Melanocyte of skin (primary cell): ENCODE measurements around the gene GABBR1. TPM values are rescaled to one million over a fixed set of nuclear protein-coding genes. Genes with fewer than 3 reads are reported as not detected.

Experiments used
- small RNA-seq, 2 donors: library from RNA; depleted of rRNA; stranded (forward); fragments of <200 nt; gene quantifications; one replicate each; pipeline ENCODE3, GENCODE V24; 2012
- total RNA-seq, 2 donors: library from RNA; depleted of rRNA; stranded (reverse); fragments of >200 nt; gene quantifications; 2 replicates each; pipeline ENCODE4 v1.2.3, GENCODE V29; 2012

GABBR1 gene
- 1 to 10 TPM; 6.5 to 8.3 TPM for total RNA-seq

DNA sequence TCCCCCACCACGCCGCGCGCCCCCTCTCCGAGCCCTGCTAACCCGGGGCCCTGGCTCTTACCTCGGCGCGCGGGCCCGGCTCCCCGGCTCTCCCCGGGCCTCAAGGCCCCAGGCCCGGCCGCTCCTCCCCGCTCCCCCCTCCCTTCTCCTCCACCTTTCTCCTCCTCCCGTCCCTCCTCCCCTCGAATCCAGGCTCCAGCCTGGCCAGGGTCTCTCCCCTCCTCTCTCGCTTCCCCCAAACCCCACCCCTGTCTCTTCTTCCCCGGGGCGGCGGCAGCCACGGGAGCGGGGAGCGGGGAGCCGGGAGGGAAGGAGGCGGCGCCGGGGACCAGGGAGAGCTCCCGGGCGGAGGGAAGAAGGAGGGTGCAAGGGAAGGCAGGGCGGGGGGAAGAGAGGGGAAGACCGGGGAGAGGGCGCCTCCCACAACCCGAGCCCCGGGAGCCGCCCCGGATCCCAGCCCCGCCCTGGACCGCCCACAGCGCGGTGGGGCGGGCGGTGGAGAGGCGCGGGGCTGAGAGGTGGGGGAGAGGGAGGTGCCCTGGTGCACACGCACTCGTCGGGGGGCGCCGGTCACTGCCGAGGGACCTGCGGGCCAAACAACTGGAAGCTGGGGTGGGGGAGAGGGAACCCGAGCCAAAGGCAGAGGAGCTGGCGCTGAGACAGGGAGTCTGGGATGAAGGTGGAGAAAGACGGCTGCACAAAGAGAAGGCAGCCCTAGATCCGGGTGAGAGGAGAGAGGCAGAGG lies at the start of gene GABBR1:
TSS of gene GABBR1 (minus strand) at position 395 of the 745 bp plus-strand sequence. CDS start 798 bp downstream, outside the sequence.

DNA sequence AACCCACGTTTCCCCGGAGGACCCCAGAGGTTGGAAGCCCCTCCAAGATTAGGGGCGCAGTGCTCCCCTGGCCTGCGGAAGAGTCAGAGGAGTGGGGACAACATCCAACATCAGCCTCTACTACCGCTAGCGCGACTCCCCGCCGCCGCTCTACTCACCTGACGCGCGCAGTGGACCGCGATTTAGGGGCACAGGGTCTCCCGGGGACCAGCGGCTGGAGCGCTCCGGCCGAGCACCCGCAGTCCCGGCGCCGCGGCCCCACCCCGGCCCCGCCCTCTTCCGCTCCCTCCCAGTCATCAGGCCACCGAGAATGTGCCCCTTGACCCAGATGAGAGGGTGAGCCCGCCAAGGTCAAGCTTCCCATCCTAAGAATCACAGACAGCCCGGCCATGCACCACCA lies 47.9 kb upstream of the GABBR1 start, which contains the start of gene ZFP57:
TSS of gene ZFP57 (minus strand) at position 249 of the 400 bp plus-strand sequence. CDS start 4,149 bp downstream, outside the sequence.

DNA sequence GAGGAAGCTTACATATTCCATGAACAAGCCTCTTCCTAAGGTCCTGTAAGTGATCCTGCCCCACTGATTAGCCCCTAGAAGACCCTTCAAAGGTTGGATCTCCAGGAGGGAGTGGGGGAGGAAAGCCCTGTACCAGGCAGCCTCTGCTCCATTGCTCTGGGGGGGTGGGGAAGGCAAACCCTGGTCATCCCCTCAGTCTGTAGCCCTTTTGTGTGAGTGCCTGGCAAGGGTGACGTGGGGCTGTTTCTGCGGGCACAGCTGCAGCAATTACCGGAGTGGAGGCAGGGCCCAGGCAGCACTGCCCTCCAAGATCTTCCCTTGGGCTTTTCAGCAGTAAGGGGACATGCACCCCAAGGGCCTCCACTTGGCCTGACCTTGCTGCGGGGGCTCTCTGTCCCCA lies 23.8 kb upstream of the GABBR1 start, which contains the start of gene MOG:
TSS of gene MOG (plus strand) at position 295 of the 400 bp plus-strand sequence. CDS start 118 bp downstream, outside the sequence.

DNA sequence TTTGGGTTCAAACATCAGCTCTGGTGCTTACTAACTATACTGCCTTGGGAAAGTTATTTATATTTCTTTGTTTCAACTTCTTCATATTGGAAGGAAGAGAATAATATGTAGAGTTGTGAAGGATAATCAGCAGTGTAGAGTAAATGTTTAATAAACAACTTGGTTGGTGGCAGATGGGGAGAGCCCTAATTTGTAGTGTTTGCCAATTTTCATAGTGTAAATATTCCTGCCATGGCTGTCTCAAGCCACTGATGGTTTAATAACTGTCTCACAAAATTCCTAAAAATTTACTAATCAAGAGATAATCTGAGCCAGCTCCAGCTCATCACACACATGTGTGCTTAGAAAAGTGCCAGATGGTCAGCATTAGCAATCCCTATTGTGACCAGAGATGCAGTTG lies 48.2 kb downstream of the GABBR1 start, which contains the start of gene OR2H2:
TSS of gene OR2H2 (plus strand) at position 301 of the 400 bp plus-strand sequence. CDS start 2,824 bp downstream, outside the sequence.

DNA sequence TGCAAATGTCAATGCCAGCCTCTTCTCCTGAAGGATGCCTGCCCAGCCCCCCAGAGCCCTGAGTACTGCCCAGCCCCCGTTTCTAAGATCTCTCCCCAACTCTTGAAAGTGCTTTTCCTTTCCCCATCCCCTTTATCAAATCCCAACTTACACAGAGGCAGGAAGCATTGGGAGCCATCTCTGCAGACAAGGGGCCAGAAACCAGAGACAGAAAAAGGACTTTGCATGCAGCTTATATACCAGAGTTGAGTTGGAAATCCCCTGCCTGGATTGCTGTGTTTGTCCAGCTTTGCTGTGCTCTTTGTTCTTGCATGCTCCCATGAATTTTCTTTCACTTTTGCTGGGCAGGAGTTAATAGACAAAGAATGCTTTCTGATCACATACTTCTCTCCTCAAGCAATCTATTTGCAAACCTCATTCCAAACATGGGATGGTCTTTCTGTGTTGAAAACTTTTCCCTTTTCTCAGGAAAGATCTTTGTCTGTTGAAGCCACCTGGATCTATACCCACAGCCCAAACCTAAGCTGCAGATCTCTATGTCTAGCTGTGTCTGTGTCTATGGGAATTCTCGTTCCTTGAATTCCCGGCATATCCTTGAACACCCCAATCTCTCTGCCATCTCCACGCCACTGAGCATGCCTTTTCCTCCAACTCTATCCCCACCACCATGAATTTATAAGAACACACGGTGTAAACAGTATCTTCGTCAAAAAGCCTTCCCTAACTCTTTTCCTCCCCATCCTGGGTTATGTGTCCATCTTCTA lies 73.3 kb downstream of the GABBR1 start, which contains the start of gene UBD:
TSS of gene UBD (minus strand) at position 209 of the 764 bp plus-strand sequence. CDS start at position 178, 31 bp downstream.

Small RNA genes lying within 50 kb of the gene (small RNA-seq; reads per million reads assigned to genes)
- 0 to 0.04 reads per million in 2 donors for gene SNORD32B
- gene SUMO2P1 = 0 reads per million in 2 donors
- 0 reads per million in 2 donors for gene TMEM183AP1

Other genes starting within 250 kb of the GABBR1 start
- not detected for gene OR12D2, start 237.6 kb downstream of the GABBR1 start, total RNA-seq
- not detected for gene OR12D1, start 218.3 kb downstream of the GABBR1 start, total RNA-seq
- gene OR10C1, start 193.9 kb downstream of the GABBR1 start, total RNA-seq = not detected
- gene OR11A1, start 176.1 kb downstream of the GABBR1 start, total RNA-seq = not detected
- gene OR2H1, start 176.0 kb downstream of the GABBR1 start, total RNA-seq = not detected
- gene MAS1L, start 145.2 kb downstream of the GABBR1 start, total RNA-seq = not detected
- gene UBD, start 73.5 kb downstream of the GABBR1 start, total RNA-seq = 10 to 100 TPM in 1 of 2 donors, not detected in 1; 48.2 TPM
- gene OR2H2, start 48.1 kb downstream of the GABBR1 start, total RNA-seq = not detected
- gene MOG, start 23.9 kb upstream of the GABBR1 start, total RNA-seq = not detected
- 1 to 10 TPM in 1 of 2 donors, not detected in 1; 1.3 TPM for gene ZFP57, start 48.0 kb upstream of the GABBR1 start, total RNA-seq
- 100 to 1,000 TPM; 156 to 226 TPM for gene HLA-F, start 90.3 kb upstream of the GABBR1 start, total RNA-seq
- gene HLA-G, start 194.6 kb upstream of the GABBR1 start, total RNA-seq = 1 to 10 TPM; 1.0 to 9.7 TPM